ENCODE measurements around the gene MAMSTR. TPM values are rescaled to one million over a fixed set of nuclear protein-coding genes. Genes with fewer than 3 reads are reported as not detected.

MAMSTR gene
- total and polyA plus RNA-seq, 2 experiments from 2014 or later = 0.22 to 2.7 TPM

DNA sequence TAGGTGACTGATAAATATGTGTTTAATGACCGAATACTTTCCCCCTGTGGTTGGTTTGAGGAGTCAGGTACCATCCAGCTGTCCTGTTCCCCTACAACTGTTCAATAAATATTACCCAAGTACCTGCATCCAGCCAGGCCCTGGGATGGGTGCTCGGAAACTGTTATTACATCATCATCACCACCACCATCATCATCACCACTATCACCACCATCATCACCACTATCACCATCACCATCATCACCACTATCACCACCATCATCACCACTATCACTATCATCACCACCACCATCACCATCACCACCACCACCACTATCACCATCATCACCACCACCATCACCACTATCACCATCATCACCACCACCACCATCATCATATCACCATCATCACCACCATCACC lies 50.8 kb downstream of the MAMSTR start:
- WGBS, 2 experiments (ENCODE audit: low coverage in 1 of 2, low lambda C conversion rate in 2 of 2, missing lambda C conversion rate in 2 of 2) = 88 to 94% methylated on average over 2 of the region's 2 CpGs
- Histone ChIP-seq H3K4me1 (ENCODE audit: insufficient read depth) (no peaks in the 10 kb centered on the region), H3K9me3 (ENCODE audit: low read depth) (no peaks in the 10 kb centered on the region), H2AFZ (no peak overlapping the region), H3K27ac (no peak overlapping the region), H3K4me2 (ENCODE audit: unreplicated experiment) (no peak overlapping the region), H3F3A (ENCODE audit: insufficient read depth) (no peaks in the 10 kb centered on the region), H3K9ac (no peak overlapping the region), H3K36me3 (ENCODE audit: low read depth) (no peaks in the 10 kb centered on the region), H3K27me3 (replicated peaks; ENCODE audit: insufficient read depth) (no peaks in the 10 kb centered on the region), H3K9me2 (ENCODE audit: insufficient read depth) (no peaks in the 10 kb centered on the region), H4K20me1 (ENCODE audit: insufficient read depth) (no peaks in the 10 kb centered on the region), H3K79me2 (ENCODE audit: insufficient read depth) (no peaks in the 10 kb centered on the region), H3K4me3 (no peak overlapping the region)
- in situ Hi-C loops (cut with MboI) = no loop called here
- no peak for DNase-seq
- TF ChIP-seq EZH2 (IDR thresholded peaks at IDR 0.05; ENCODE audit: insufficient read depth, poor library complexity, severe bottlenecking) (no peak), EZH2phosphoT487 (IDR thresholded peaks at IDR 0.05; ENCODE audit: insufficient read depth, low read depth) (no peak)

DNA sequence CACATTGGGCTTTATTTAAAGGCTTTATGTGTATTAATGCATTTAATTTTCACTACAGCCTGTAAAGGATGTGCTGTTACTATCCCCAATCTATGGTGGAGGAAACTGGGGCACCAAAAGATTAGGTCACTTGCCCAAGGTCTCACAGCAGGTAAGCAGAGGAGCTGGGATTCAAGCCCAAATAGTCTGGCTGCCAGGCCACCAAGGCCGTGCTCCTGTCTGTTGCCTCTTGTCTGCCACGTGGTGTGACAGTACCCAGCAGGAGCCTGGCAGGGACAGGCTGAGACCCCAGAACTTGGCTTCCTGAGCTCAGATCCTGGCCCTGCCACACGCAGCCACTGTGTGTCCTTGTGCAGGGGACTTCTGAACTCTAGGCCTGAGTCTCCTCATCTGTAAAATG lies 51.2 kb downstream of the MAMSTR start:
- in situ Hi-C loops (cut with MboI) = no loop called here
- Histone ChIP-seq H3K4me2 (ENCODE audit: unreplicated experiment) (no peak overlapping the region), H3K36me3 (ENCODE audit: low read depth) (no peaks in the 10 kb centered on the region), H3K9me2 (ENCODE audit: insufficient read depth) (no peaks in the 10 kb centered on the region), H2AFZ (no peak overlapping the region), H3K4me3 (no peak overlapping the region), H3F3A (ENCODE audit: insufficient read depth) (no peaks in the 10 kb centered on the region), H3K9ac (no peak overlapping the region), H3K79me2 (ENCODE audit: insufficient read depth) (no peaks in the 10 kb centered on the region), H3K4me1 (ENCODE audit: insufficient read depth) (no peaks in the 10 kb centered on the region), H4K20me1 (ENCODE audit: insufficient read depth) (no peaks in the 10 kb centered on the region), H3K9me3 (ENCODE audit: low read depth) (no peaks in the 10 kb centered on the region), H3K27me3 (replicated peaks; ENCODE audit: insufficient read depth) (no peaks in the 10 kb centered on the region), H3K27ac (no peak overlapping the region)
- TF ChIP-seq EZH2phosphoT487 (IDR thresholded peaks at IDR 0.05; ENCODE audit: insufficient read depth, low read depth) (no peak), EZH2 (IDR thresholded peaks at IDR 0.05; ENCODE audit: insufficient read depth, poor library complexity, severe bottlenecking) (no peak)
- no peak for DNase-seq
- 41 to 53% methylated on average over 2 to 3 of the region's 3 CpGs for WGBS, 2 experiments (ENCODE audit: low coverage in 1 of 2, low lambda C conversion rate in 2 of 2, missing lambda C conversion rate in 2 of 2)

DNA sequence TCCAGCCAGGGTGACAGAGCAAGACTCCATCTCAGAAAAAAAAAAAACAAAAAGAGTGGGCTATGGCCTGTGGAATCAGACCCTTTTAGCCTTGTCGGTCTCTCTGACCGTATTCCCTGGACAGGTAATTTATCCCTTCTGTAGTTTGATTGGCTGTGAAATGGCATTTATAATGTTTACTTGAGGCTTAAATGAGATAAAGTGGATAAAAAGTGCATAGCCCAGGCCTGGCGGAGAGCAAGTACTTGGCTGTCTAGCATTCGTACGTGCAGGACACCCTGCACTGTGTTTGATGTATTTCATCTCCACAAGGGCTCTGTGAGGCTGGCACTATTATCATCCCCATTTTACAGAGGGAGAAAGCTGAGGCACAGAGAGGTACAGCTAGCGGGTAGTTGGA lies 53.7 kb downstream of the MAMSTR start:
- TF ChIP-seq EZH2phosphoT487 (IDR thresholded peaks at IDR 0.05; ENCODE audit: insufficient read depth, low read depth) (no peak), EZH2 (IDR thresholded peaks at IDR 0.05; ENCODE audit: insufficient read depth, poor library complexity, severe bottlenecking) (no peak)
- H3K4me2 ChIP-seq (ENCODE audit: unreplicated experiment) = no peak overlapping the region
- H3K4me3 ChIP-seq = no peak overlapping the region
- no peaks in the 10 kb centered on the region for H4K20me1 ChIP-seq (ENCODE audit: insufficient read depth)
- no peaks in the 10 kb centered on the region for H3K79me2 ChIP-seq (ENCODE audit: insufficient read depth)
- no peaks in the 10 kb centered on the region for H3F3A ChIP-seq (ENCODE audit: insufficient read depth)
- no peaks in the 10 kb centered on the region for H3K27me3 ChIP-seq (replicated peaks; ENCODE audit: insufficient read depth)
- H3K36me3 ChIP-seq (ENCODE audit: low read depth) = no peaks in the 10 kb centered on the region
- H3K27ac ChIP-seq = no peak overlapping the region
- H3K9me3 ChIP-seq (ENCODE audit: low read depth) = no peaks in the 10 kb centered on the region
- H2AFZ ChIP-seq = no peak overlapping the region
- H3K9me2 ChIP-seq (ENCODE audit: insufficient read depth) = no peaks in the 10 kb centered on the region
- 75 to 79% methylated on average over 6 of the region's 6 CpGs for WGBS, 2 experiments (ENCODE audit: low coverage in 1 of 2, low lambda C conversion rate in 2 of 2, missing lambda C conversion rate in 2 of 2)
- no peak for DNase-seq
- in situ Hi-C loops (cut with MboI) = no loop called here
- no peak overlapping the region for H3K9ac ChIP-seq
- no peaks in the 10 kb centered on the region for H3K4me1 ChIP-seq (ENCODE audit: insufficient read depth)

DNA sequence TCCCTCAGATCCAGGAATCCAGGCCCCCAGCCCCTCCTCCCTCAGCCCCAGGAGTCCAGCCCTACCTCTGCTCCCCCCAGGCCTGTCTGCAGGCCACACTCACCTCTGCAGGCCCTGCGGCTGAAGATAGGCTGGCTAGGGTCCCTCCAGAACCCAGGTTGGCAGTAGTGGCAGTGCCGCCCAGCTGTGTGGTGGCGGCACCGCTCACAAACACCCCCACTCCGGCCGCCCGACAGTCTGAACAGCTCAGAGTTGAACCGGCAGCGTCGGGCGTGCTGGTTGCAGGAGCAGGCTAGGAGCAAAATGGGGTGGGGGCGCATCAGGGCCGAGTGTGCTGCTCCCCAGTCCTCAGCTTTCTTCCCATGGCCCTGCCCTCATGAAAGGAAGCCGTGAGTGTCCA lies 55.0 kb downstream of the MAMSTR start:
- Histone ChIP-seq H3K27me3 (replicated peaks; ENCODE audit: insufficient read depth) (no peaks in the 10 kb centered on the region), H3K9me2 (ENCODE audit: insufficient read depth) (no peaks in the 10 kb centered on the region), H3F3A (ENCODE audit: insufficient read depth) (no peaks in the 10 kb centered on the region), H3K36me3 (ENCODE audit: low read depth) (no peaks in the 10 kb centered on the region), H3K4me2 (ENCODE audit: unreplicated experiment) (no peak overlapping the region), H3K79me2 (ENCODE audit: insufficient read depth) (no peaks in the 10 kb centered on the region), H3K27ac (no peak overlapping the region), H3K9ac (no peak overlapping the region), H3K4me3 (no peak overlapping the region), H2AFZ (no peak overlapping the region), H4K20me1 (ENCODE audit: insufficient read depth) (no peaks in the 10 kb centered on the region), H3K4me1 (ENCODE audit: insufficient read depth) (no peaks in the 10 kb centered on the region), H3K9me3 (ENCODE audit: low read depth) (no peaks in the 10 kb centered on the region)
- DNase-seq = no peak
- in situ Hi-C loops (cut with MboI) = no loop called here
- TF ChIP-seq EZH2 (IDR thresholded peaks at IDR 0.05; ENCODE audit: insufficient read depth, poor library complexity, severe bottlenecking) (no peak), EZH2phosphoT487 (IDR thresholded peaks at IDR 0.05; ENCODE audit: insufficient read depth, low read depth) (no peak)
- WGBS, 2 experiments (ENCODE audit: low coverage in 1 of 2, low lambda C conversion rate in 2 of 2, missing lambda C conversion rate in 2 of 2) = 78 to 84% methylated on average over 14 of the region's 14 CpGs

DNA sequence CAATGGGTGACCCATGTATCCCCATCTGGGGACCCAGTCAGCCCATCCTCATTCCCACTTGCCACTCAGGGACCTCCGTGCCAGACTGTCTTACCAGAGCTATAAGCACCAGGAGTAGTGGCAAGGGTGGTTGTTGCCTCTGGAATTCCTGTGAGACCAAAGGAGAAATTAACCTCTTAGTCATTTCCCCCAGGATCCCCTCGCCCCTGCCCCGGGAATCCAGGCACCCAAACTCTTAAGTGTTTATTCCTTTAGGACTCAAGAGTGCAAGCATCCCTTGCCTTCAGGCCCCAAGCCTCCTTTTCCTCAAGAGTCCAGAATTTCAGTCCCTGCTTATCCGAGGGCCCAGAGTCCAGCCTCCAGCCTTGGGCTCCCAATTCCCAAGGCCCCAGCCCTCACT lies 55.9 kb downstream of the MAMSTR start:
- Histone ChIP-seq H4K20me1 (ENCODE audit: insufficient read depth) (no peaks in the 10 kb centered on the region), H3K27ac (no peak overlapping the region), H3K4me2 (ENCODE audit: unreplicated experiment) (no peak overlapping the region), H3F3A (ENCODE audit: insufficient read depth) (no peaks in the 10 kb centered on the region), H3K4me1 (ENCODE audit: insufficient read depth) (no peaks in the 10 kb centered on the region), H2AFZ (no peak overlapping the region), H3K9me3 (ENCODE audit: low read depth) (no peaks in the 10 kb centered on the region), H3K79me2 (ENCODE audit: insufficient read depth) (no peaks in the 10 kb centered on the region), H3K9ac (no peak overlapping the region), H3K27me3 (replicated peaks; ENCODE audit: insufficient read depth) (no peaks in the 10 kb centered on the region), H3K36me3 (ENCODE audit: low read depth) (no peaks in the 10 kb centered on the region), H3K9me2 (ENCODE audit: insufficient read depth) (no peaks in the 10 kb centered on the region), H3K4me3 (no peak overlapping the region)
- in situ Hi-C loops (cut with MboI) = no loop called here
- TF ChIP-seq EZH2phosphoT487 (IDR thresholded peaks at IDR 0.05; ENCODE audit: insufficient read depth, low read depth) (no peak), EZH2 (IDR thresholded peaks at IDR 0.05; ENCODE audit: insufficient read depth, poor library complexity, severe bottlenecking) (no peak)
- WGBS, 2 experiments (ENCODE audit: low coverage in 1 of 2, low lambda C conversion rate in 2 of 2, missing lambda C conversion rate in 2 of 2) = 58 to 65% methylated on average over 4 of the region's 4 CpGs
- DNase-seq = no peak

Other genes with a start within 250 kb of the MAMSTR start
- 0.22 TPM in 1 of 2 replicates, not detected in the other for gene LMTK3, start 207.9 kb downstream of the MAMSTR start, total RNA-seq (2014; rRNA removed; shearing (Covaris generic))
- gene LMTK3, start 207.9 kb downstream of the MAMSTR start, polyA plus RNA-seq (2016; fragmentation: Nextera tagmentation; extraction: Ambion mirVana) = not detected in 2 replicates
- gene SULT2B1, start 167.6 kb downstream of the MAMSTR start, total RNA-seq (2014; rRNA removed; shearing (Covaris generic)) = not detected in 2 replicates
- gene SULT2B1, start 167.6 kb downstream of the MAMSTR start, polyA plus RNA-seq (2016; fragmentation: Nextera tagmentation; extraction: Ambion mirVana) = not detected in 2 replicates
- not detected in 2 replicates for gene SPACA4, start 113.0 kb downstream of the MAMSTR start, total RNA-seq (2014; rRNA removed; shearing (Covaris generic))
- not detected in 2 replicates for gene SPACA4, start 113.0 kb downstream of the MAMSTR start, polyA plus RNA-seq (2016; fragmentation: Nextera tagmentation; extraction: Ambion mirVana)
- not detected in 2 replicates for gene FAM83E, start 104.6 kb downstream of the MAMSTR start, total RNA-seq (2014; rRNA removed; shearing (Covaris generic))
- gene FAM83E, start 104.6 kb downstream of the MAMSTR start, polyA plus RNA-seq (2016; fragmentation: Nextera tagmentation; extraction: Ambion mirVana) = not detected in 2 replicates
- 1,266 and 1,345 TPM in 2 replicates for gene RPL18, start 100.5 kb downstream of the MAMSTR start, total RNA-seq (2014; rRNA removed; shearing (Covaris generic))
- 659 and 663 TPM in 2 replicates for gene RPL18, start 100.5 kb downstream of the MAMSTR start, polyA plus RNA-seq (2016; fragmentation: Nextera tagmentation; extraction: Ambion mirVana)
- 5.2 and 7.2 TPM in 2 replicates for gene SPHK2, start 100.2 kb downstream of the MAMSTR start, total RNA-seq (2014; rRNA removed; shearing (Covaris generic))
- 9.9 and 11.4 TPM in 2 replicates for gene SPHK2, start 100.2 kb downstream of the MAMSTR start, polyA plus RNA-seq (2016; fragmentation: Nextera tagmentation; extraction: Ambion mirVana)
- gene DBP, start 82.3 kb downstream of the MAMSTR start, total RNA-seq (2014; rRNA removed; shearing (Covaris generic)) = 5.9 and 6.7 TPM in 2 replicates
- gene DBP, start 82.3 kb downstream of the MAMSTR start, polyA plus RNA-seq (2016; fragmentation: Nextera tagmentation; extraction: Ambion mirVana) = 3.3 and 3.7 TPM in 2 replicates
- 1.1 and 1.6 TPM in 2 replicates for gene CA11, start 73.5 kb downstream of the MAMSTR start, total RNA-seq (2014; rRNA removed; shearing (Covaris generic))
- 2.7 and 3.5 TPM in 2 replicates for gene CA11, start 73.5 kb downstream of the MAMSTR start, polyA plus RNA-seq (2016; fragmentation: Nextera tagmentation; extraction: Ambion mirVana)
- 0.32 TPM in 1 of 2 replicates, not detected in the other for gene NTN5, start 46.7 kb downstream of the MAMSTR start, total RNA-seq (2014; rRNA removed; shearing (Covaris generic))
- not detected in 2 replicates for gene NTN5, start 46.7 kb downstream of the MAMSTR start, polyA plus RNA-seq (2016; fragmentation: Nextera tagmentation; extraction: Ambion mirVana)
- not detected in 2 replicates for gene FUT2, start 23.8 kb downstream of the MAMSTR start, total RNA-seq (2014; rRNA removed; shearing (Covaris generic))
- gene FUT2, start 23.8 kb downstream of the MAMSTR start, polyA plus RNA-seq (2016; fragmentation: Nextera tagmentation; extraction: Ambion mirVana) = 0.24 and 0.25 TPM in 2 replicates
- gene RASIP1, start 20.9 kb upstream of the MAMSTR start, total RNA-seq (2014; rRNA removed; shearing (Covaris generic)) = not detected in 2 replicates
- 0.09 and 0.44 TPM in 2 replicates for gene RASIP1, start 20.9 kb upstream of the MAMSTR start, polyA plus RNA-seq (2016; fragmentation: Nextera tagmentation; extraction: Ambion mirVana)
- gene IZUMO1, start 27.2 kb upstream of the MAMSTR start, total RNA-seq (2014; rRNA removed; shearing (Covaris generic)) = not detected in 2 replicates
- not detected in 2 replicates for gene IZUMO1, start 27.2 kb upstream of the MAMSTR start, polyA plus RNA-seq (2016; fragmentation: Nextera tagmentation; extraction: Ambion mirVana)
- gene FUT1, start 32.9 kb upstream of the MAMSTR start, total RNA-seq (2014; rRNA removed; shearing (Covaris generic)) = not detected in 2 replicates
- not detected in 2 replicates for gene FUT1, start 32.9 kb upstream of the MAMSTR start, polyA plus RNA-seq (2016; fragmentation: Nextera tagmentation; extraction: Ambion mirVana)
- gene FGF21, start 35.8 kb upstream of the MAMSTR start, total RNA-seq (2014; rRNA removed; shearing (Covaris generic)) = not detected in 2 replicates
- gene FGF21, start 35.8 kb upstream of the MAMSTR start, polyA plus RNA-seq (2016; fragmentation: Nextera tagmentation; extraction: Ambion mirVana) = not detected in 2 replicates
- gene BCAT2, start 91.3 kb upstream of the MAMSTR start, total RNA-seq (2014; rRNA removed; shearing (Covaris generic)) = 29.7 and 34.7 TPM in 2 replicates
- gene BCAT2, start 91.3 kb upstream of the MAMSTR start, polyA plus RNA-seq (2016; fragmentation: Nextera tagmentation; extraction: Ambion mirVana) = 48.5 and 51.2 TPM in 2 replicates
- gene HSD17B14, start 116.8 kb upstream of the MAMSTR start, total RNA-seq (2014; rRNA removed; shearing (Covaris generic)) = 2.6 and 3.9 TPM in 2 replicates
- gene HSD17B14, start 116.8 kb upstream of the MAMSTR start, polyA plus RNA-seq (2016; fragmentation: Nextera tagmentation; extraction: Ambion mirVana) = 3.7 and 4.4 TPM in 2 replicates
- gene PLEKHA4, start 148.9 kb upstream of the MAMSTR start, total RNA-seq (2014; rRNA removed; shearing (Covaris generic)) = 12.3 and 14.2 TPM in 2 replicates
- gene PLEKHA4, start 148.9 kb upstream of the MAMSTR start, polyA plus RNA-seq (2016; fragmentation: Nextera tagmentation; extraction: Ambion mirVana) = 16.6 and 19.4 TPM in 2 replicates
- 63.8 and 71.3 TPM in 2 replicates for gene PPP1R15A, start 152.7 kb upstream of the MAMSTR start, total RNA-seq (2014; rRNA removed; shearing (Covaris generic))
- 78.9 and 83.0 TPM in 2 replicates for gene PPP1R15A, start 152.7 kb upstream of the MAMSTR start, polyA plus RNA-seq (2016; fragmentation: Nextera tagmentation; extraction: Ambion mirVana)
- gene TULP2, start 179.0 kb upstream of the MAMSTR start, total RNA-seq (2014; rRNA removed; shearing (Covaris generic)) = not detected in 2 replicates
- gene TULP2, start 179.0 kb upstream of the MAMSTR start, polyA plus RNA-seq (2016; fragmentation: Nextera tagmentation; extraction: Ambion mirVana) = not detected in 2 replicates
- gene NUCB1, start 180.6 kb upstream of the MAMSTR start, total RNA-seq (2014; rRNA removed; shearing (Covaris generic)) = 362 and 401 TPM in 2 replicates
- 412 and 438 TPM in 2 replicates for gene NUCB1, start 180.6 kb upstream of the MAMSTR start, polyA plus RNA-seq (2016; fragmentation: Nextera tagmentation; extraction: Ambion mirVana)
- not detected in 2 replicates for gene DHDH, start 214.0 kb upstream of the MAMSTR start, total RNA-seq (2014; rRNA removed; shearing (Covaris generic))
- gene DHDH, start 214.0 kb upstream of the MAMSTR start, polyA plus RNA-seq (2016; fragmentation: Nextera tagmentation; extraction: Ambion mirVana) = not detected in 2 replicates
- 106 and 119 TPM in 2 replicates for gene BAX, start 235.2 kb upstream of the MAMSTR start, total RNA-seq (2014; rRNA removed; shearing (Covaris generic))
- gene BAX, start 235.2 kb upstream of the MAMSTR start, polyA plus RNA-seq (2016; fragmentation: Nextera tagmentation; extraction: Ambion mirVana) = 92.7 and 97.3 TPM in 2 replicates
- 2,276 and 2,848 TPM in 2 replicates for gene FTL, start 245.6 kb upstream of the MAMSTR start, total RNA-seq (2014; rRNA removed; shearing (Covaris generic))
- gene FTL, start 245.6 kb upstream of the MAMSTR start, polyA plus RNA-seq (2016; fragmentation: Nextera tagmentation; extraction: Ambion mirVana) = 8,171 and 8,242 TPM in 2 replicates

Measured in GM23248 (cell line).